Jurkat, Clone E6-1 (cell line): Measurements from ENCODE around the gene GALNT9.

Experiments used
- DNase-seq: peaks from one replicate; pipeline ENCODE4 v3.0.0-alpha.2; 2011; ENCODE audit warnings: low read depth, low spot score
- H3K4me3 ChIP-seq: 2 replicates; pipeline ENCODE4 v1.5.1; 2011; ENCODE audit warnings: mild to moderate bottlenecking, low read length, control low read depth, moderate library complexity

The GALNT9 gene

GRCh38 chr12:132187646-132188450 is 141.5 kb downstream of the GALNT9 start:
- DNase-seq = no peak
- H3K4me3 ChIP-seq = no peak overlapping the region

GRCh38 chr12:132186857-132187620 is 142.3 kb downstream of the GALNT9 start:
- no peak overlapping the region; the same call in 1 of the 2 replicates for H3K4me3 ChIP-seq
- no peak for DNase-seq

- peak overlapping the region; percentile 28 for H3K4me3 ChIP-seq
- DNase-seq = no peak
Observed at GRCh38 chr12:132186208-132186856, 143.1 kb downstream of the GALNT9 start.

GRCh38 chr12:132185705-132186104 is 143.7 kb downstream of the GALNT9 start:
- H3K4me3 ChIP-seq = peak overlapping the region; percentile 28
- peak; percentile 91 for DNase-seq

GRCh38 chr12:132182711-132183365 is 146.6 kb downstream of the GALNT9 start:
- DNase-seq = no peak
- H3K4me3 ChIP-seq = no peak overlapping the region

GRCh38 chr12:132182206-132182710 is 147.1 kb downstream of the GALNT9 start:
- DNase-seq = no peak
- H3K4me3 ChIP-seq = no peak overlapping the region

GRCh38 chr12:132181570-132182200 is 147.7 kb downstream of the GALNT9 start:
- no peak for DNase-seq
- H3K4me3 ChIP-seq = no peak overlapping the region

- DNase-seq = no peak
- H3K4me3 ChIP-seq = no peak overlapping the region
Observed at GRCh38 chr12:132180648-132181546, 148.5 kb downstream of the GALNT9 start.

GRCh38 chr12:132179431-132180362 is 149.7 kb downstream of the GALNT9 start:
- no peak for DNase-seq
- no peak overlapping the region for H3K4me3 ChIP-seq

- no peak for DNase-seq
- H3K4me3 ChIP-seq = peak overlapping the region; percentile 15
Observed at GRCh38 chr12:132178801-132179401, 150.5 kb downstream of the GALNT9 start.

- DNase-seq = no peak
- H3K4me3 ChIP-seq = no peak overlapping the region
Observed at GRCh38 chr12:132178316-132178715, 151.1 kb downstream of the GALNT9 start.

GRCh38 chr12:132176920-132177551 is 152.4 kb downstream of the GALNT9 start:
- no peak for DNase-seq
- H3K4me3 ChIP-seq = no peak overlapping the region

GRCh38 chr12:132176385-132176919 is 152.9 kb downstream of the GALNT9 start:
- no peak for DNase-seq
- no peak overlapping the region for H3K4me3 ChIP-seq

GRCh38 chr12:132175496-132176384 is 153.6 kb downstream of the GALNT9 start:
- no peak for DNase-seq
- H3K4me3 ChIP-seq = no peak overlapping the region
